Measurements from ENCODE around the gene NBPF3. TPM values are rescaled to one million over a fixed set of nuclear protein-coding genes. Genes with fewer than 3 reads are reported as not detected.

The NBPF3 gene
- total RNA-seq, 4 donors from 2014 or later: 6.4 to 16.3 (median 11.3) TPM

DNA sequence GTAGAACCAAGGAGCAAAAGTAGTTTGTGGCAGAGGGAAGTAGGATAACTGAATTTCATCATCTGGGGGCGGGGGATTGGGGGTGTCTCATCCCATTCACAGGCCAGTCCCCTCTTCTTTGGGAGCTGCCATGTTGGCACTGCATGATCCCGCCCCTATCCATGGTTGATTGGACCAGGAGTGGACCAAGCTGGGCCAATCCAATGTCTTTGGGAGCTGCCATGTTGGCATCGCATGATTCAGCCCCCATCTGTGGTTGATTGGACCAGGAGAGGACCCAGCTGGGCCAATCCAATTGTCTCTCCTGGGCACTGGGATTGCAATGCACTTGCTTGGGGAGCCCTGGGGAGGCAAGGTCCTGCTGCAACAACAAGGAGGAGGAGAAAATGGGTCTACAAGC lies 56.9 kb downstream of the NBPF3 start:
- TF ChIP-seq POLR2A (IDR thresholded peaks at IDR 0.05) (no peak), POLR2AphosphoS5 (IDR thresholded peaks at IDR 0.05) (no peak), EP300 (IDR thresholded peaks at IDR 0.05) (no peak)
- TF ChIP-seq, protein P1, sequence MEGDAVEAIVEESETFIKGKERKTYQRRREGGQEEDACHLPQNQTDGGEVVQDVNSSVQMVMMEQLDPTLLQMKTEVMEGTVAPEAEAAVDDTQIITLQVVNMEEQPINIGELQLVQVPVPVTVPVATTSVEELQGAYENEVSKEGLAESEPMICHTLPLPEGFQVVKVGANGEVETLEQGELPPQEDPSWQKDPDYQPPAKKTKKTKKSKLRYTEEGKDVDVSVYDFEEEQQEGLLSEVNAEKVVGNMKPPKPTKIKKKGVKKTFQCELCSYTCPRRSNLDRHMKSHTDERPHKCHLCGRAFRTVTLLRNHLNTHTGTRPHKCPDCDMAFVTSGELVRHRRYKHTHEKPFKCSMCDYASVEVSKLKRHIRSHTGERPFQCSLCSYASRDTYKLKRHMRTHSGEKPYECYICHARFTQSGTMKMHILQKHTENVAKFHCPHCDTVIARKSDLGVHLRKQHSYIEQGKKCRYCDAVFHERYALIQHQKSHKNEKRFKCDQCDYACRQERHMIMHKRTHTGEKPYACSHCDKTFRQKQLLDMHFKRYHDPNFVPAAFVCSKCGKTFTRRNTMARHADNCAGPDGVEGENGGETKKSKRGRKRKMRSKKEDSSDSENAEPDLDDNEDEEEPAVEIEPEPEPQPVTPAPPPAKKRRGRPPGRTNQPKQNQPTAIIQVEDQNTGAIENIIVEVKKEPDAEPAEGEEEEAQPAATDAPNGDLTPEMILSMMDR (IDR thresholded peaks at IDR 0.05): no peak
- Histone ChIP-seq H3K27ac (no peak overlapping the region), H3K27me3 (peaks cover 8% of the 10 kb centered on the region), H3K4me1 (peaks cover 0 to 2% (median 0%) of the 10 kb centered on the region in 3 donors), H3K4me3 (no peak overlapping the region), H3K9me3 (peaks cover 0 to 7% (median 0%) of the 10 kb centered on the region in 3 donors), H3K36me3 (no peaks in the 10 kb centered on the region)
- ATAC-seq: no peak
- WGBS, 2 donors (ENCODE audit: low coverage in 1 of 2): no CpG with 5 or more reads among the region's 3 CpGs

DNA sequence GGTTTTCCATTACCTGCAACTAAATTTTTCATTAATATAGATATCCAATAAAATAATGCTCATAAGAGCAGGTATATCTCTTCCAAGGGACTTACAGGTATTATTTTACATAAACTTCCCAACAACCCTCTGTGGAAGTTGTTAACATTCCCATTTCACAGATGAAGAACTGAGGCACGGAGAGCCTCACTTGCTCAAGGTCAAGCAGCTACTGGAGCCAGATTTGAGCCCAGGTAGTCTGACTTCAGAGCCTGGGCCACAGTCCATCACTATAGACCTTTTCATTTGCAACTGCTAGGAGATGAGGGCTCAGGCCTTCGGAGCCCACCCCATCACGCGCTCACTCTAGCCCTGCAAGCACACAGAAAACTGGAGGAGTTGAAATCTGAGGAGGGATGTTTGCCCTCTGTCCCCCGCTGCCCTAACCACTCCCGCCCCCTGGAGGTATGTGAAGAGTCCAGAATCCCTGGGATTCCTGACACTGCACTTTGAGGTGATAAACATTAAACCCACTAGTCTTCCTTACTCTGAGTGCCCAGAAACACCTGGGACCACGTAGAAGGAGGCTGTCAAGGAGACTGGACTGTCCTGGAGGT lies 57.6 kb downstream of the NBPF3 start:
- no peak overlapping the region for H3K4me3 ChIP-seq
- no peak overlapping the region for H3K27ac ChIP-seq
- WGBS, 2 donors (ENCODE audit: low coverage in 1 of 2): 63% methylated on average over 1 of the region's 7 CpGs; no CpG with 5 or more reads in 1 of the 2 donors
- H3K4me1 ChIP-seq: no peaks in the 10 kb centered on the region
- TF ChIP-seq, protein P1 (IDR thresholded peaks at IDR 0.05): no peak
- no peak for TF ChIP-seq EP300 (IDR thresholded peaks at IDR 0.05)
- no peak for TF ChIP-seq POLR2A (IDR thresholded peaks at IDR 0.05)
- no peak for TF ChIP-seq POLR2AphosphoS5 (IDR thresholded peaks at IDR 0.05)
- no peaks in the 10 kb centered on the region for H3K36me3 ChIP-seq
- ATAC-seq: no peak
- H3K27me3 ChIP-seq: peaks cover 10% of the 10 kb centered on the region
- peaks cover 0 to 7% (median 0%) of the 10 kb centered on the region in 3 donors for H3K9me3 ChIP-seq

DNA sequence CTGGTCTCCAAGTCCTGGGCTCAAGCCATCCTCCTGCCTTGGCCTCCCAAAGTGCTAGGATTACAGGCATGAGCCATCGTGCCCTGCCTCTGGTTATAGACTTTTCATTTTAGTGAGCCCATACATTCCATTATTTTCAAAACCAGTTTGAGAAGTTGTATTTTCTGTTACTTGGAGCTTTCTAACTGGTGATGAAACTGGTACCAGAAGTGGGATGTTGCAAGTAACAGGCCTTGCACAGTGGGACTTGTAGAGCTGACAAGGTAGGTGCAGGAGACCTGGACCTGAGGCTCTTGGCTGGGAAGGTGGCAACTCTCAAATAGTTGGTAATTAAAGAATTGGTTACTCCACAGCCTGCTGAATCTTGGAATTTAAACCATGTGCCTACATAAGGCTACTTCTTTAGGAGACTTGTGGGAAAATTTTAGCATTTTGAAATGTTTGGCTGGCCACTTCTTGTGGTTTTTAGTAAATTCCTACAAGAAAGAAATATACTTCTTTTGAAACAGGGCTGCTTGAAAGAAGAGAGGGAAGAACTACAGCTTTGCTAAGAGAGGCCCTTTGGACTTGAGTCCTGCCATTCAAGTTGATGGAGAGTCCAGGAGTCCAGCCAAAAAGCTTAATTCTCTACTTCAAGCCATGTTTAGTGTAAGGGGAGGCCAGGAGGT lies 59.5 kb downstream of the NBPF3 start:
- H3K9me3 ChIP-seq: peaks cover 0 to 7% (median 0%) of the 10 kb centered on the region in 3 donors
- H3K27me3 ChIP-seq: peaks cover 12% of the 10 kb centered on the region
- no peaks in the 10 kb centered on the region for H3K4me1 ChIP-seq
- WGBS, 2 donors (ENCODE audit: low coverage in 1 of 2): 56 to 100% methylated on average over 1 of the region's 1 CpG
- ATAC-seq: no peak
- H3K27ac ChIP-seq: no peak overlapping the region
- no peak for TF ChIP-seq POLR2A (IDR thresholded peaks at IDR 0.05)
- TF ChIP-seq, protein P1 (IDR thresholded peaks at IDR 0.05): no peak
- no peak for TF ChIP-seq POLR2AphosphoS5 (IDR thresholded peaks at IDR 0.05)
- no peak for TF ChIP-seq EP300 (IDR thresholded peaks at IDR 0.05)
- H3K36me3 ChIP-seq: no peaks in the 10 kb centered on the region
- H3K4me3 ChIP-seq: no peak overlapping the region

DNA sequence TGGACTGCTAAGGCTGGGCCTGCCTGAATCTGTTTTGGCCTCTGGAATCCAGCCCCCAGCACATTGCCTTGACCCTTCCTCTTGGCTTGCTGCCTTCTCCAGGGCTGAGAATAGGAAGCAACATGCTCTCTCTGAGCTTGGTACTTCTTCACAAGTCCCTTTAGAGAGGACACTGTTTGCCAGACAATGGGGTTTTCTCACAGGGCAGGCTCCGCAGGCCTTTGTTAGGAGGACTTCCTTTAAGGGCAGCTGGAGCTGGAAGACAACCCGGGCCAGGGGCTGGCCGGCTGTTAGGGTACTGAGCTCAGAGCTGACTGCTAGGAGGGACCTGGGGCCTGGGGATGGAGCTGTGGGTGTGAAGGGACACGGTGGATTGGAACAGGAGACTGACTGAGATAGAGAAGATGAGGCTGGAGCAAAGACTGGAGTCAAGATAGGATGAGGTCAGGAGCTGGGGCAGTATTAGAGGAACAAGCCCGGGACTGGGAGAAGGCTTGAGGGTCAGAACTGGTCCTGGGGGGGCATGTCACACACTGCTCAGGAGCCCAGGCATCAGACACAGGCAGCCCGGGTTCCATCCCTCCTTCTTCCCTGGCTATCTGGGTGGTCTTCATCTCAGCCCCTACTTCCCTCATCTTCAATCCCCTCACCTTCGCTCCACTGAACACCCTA lies 63.9 kb downstream of the NBPF3 start:
- TF ChIP-seq POLR2AphosphoS5 (IDR thresholded peaks at IDR 0.05): no peak
- TF ChIP-seq, protein P1 (IDR thresholded peaks at IDR 0.05): no peak
- TF ChIP-seq POLR2A (IDR thresholded peaks at IDR 0.05): no peak
- TF ChIP-seq EP300 (IDR thresholded peaks at IDR 0.05): no peak
- ATAC-seq: no peak
- Histone ChIP-seq H3K36me3 (no peaks in the 10 kb centered on the region), H3K27ac (no peak overlapping the region), H3K4me1 (peaks cover 0 to 5% (median 3%) of the 10 kb centered on the region in 3 donors), H3K27me3 (peaks cover 56% of the 10 kb centered on the region), H3K9me3 (peaks cover 0 to 7% (median 0%) of the 10 kb centered on the region in 3 donors), H3K4me3 (no peak overlapping the region)
- 63 to 69% methylated on average over 2 to 4 of the region's 7 CpGs for WGBS, 2 donors (ENCODE audit: low coverage in 1 of 2)

All from gastroesophageal sphincter (tissue), 4 donors.